ENCODE measurements around the gene SIAH2.

SIAH2 gene

GRCh38 chr3:150733936-150734794, 28.8 kb downstream of the SIAH2 start:
- DNase-seq: no peak

- no peak for DNase-seq
These were observed 29.5 kb downstream of the SIAH2 start for GRCh38 chr3:150733373-150733935.

- no peak for DNase-seq
These were observed 33.1 kb downstream of the SIAH2 start for GRCh38 chr3:150729682-150730360.

- no peak for DNase-seq
These were observed 35.1 kb downstream of the SIAH2 start for GRCh38 chr3:150727653-150728502.

- DNase-seq: no peak
These were observed 37.4 kb downstream of the SIAH2 start for GRCh38 chr3:150725548-150725947.

- DNase-seq: no peak
These were observed 39.0 kb downstream of the SIAH2 start for GRCh38 chr3:150723946-150724345.

- DNase-seq: no peak
These were observed 40.7 kb downstream of the SIAH2 start for GRCh38 chr3:150722267-150722666.

- DNase-seq: peak in 2 of 5 donors; percentile 8 to 72
These were observed 41.5 kb downstream of the SIAH2 start for GRCh38 chr3:150721285-150722130.

GRCh38 chr3:150720444-150720843, 42.5 kb downstream of the SIAH2 start:
- DNase-seq: no peak

GRCh38 chr3:150710097-150710496, 52.9 kb downstream of the SIAH2 start:
- no peak for DNase-seq

- peak; percentile 53 to 90 (median 65) for DNase-seq
These were observed 59.1 kb downstream of the SIAH2 start, which contains the start of gene ERICH6 for GRCh38 chr3:150703756-150704344. Gene ERICH6, minus strand, starts transcription at chr3:150703920. Its CDS starts 22 bp downstream, at chr3:150703898.

GRCh38 chr3:150703299-150703755, 59.6 kb downstream of the SIAH2 start:
- DNase-seq: peak in 4 of 5 donors; percentile 15 to 33 (median 23)

- no peak for DNase-seq
These were observed 63.8 kb downstream of the SIAH2 start for GRCh38 chr3:150699068-150699639.

GRCh38 chr3:150697646-150698045, 65.3 kb downstream of the SIAH2 start:
- DNase-seq: no peak

- DNase-seq: no peak
These were observed 71.4 kb downstream of the SIAH2 start for GRCh38 chr3:150691414-150692040.
